ENCODE data around the gene ADTRP. TPM values are rescaled to one million over a fixed set of nuclear protein-coding genes. Genes with fewer than 3 reads are reported as not detected.
A peak's percentile ranks its signal among the peaks of the same experiment; 100 is the strongest.

ADTRP gene
- total RNA-seq, 4 donors from 2014 or later: not detected

DNA sequence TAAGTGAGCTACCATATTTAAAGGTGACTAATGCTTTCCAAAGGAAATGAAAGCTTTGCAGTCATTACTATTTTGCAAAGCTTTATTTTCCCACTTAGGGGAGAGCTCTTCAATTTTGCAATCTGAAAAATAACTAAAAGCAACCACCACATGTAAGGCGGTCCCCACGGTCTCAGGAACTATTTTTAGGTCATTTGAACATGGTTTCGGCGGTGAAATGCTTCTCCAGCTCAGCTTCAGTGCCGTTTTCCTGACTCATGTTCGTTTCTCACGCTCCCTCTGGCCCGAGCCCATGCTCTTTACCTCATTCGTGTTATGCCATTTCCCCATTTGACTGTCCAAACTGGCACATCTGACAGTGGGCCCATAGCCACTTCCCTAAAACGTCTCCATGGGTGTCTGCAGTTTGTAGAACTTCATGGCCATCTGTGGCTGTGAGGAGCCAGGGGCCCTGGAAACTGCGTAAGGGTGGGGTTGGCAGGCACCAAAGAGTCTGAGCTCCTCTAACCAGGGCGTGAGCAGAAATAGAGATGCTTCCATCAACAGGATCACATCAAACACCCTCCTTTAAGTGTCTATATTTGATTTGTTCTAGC is 46.5 kb downstream of the ADTRP start:
- peak overlapping the region in 3 of 4 donors; percentile 45 to 73 (median 70) for H3K27ac ChIP-seq
- TF ChIP-seq POLR2A (IDR thresholded peaks at IDR 0.05) (no peak), EP300 (IDR thresholded peaks at IDR 0.05) (peak; percentile 79 to 94)
- H3K4me3 ChIP-seq: no peak overlapping the region
- H3K9me3 ChIP-seq: no peaks in the 10 kb centered on the region
- no peaks in the 10 kb centered on the region for H3K36me3 ChIP-seq
- 42 to 52% methylated on average over 12 of the region's 12 CpGs for WGBS, 2 donors
- peak; percentile 60 to 81 for DNase-seq (ENCODE audit: low spot score in 2 of 2)
- H3K27me3 ChIP-seq: no peaks in the 10 kb centered on the region
- H3K4me1 ChIP-seq: peaks cover 0 to 21% (median 12%) of the 10 kb centered on the region in 4 donors

- WGBS, 2 donors: 26 to 33% methylated on average over 3 of the region's 3 CpGs
- no peaks in the 10 kb centered on the region for H3K9me3 ChIP-seq
- no peak overlapping the region for H3K4me3 ChIP-seq
- H3K36me3 ChIP-seq: no peaks in the 10 kb centered on the region
- peaks cover 0 to 21% (median 12%) of the 10 kb centered on the region in 4 donors for H3K4me1 ChIP-seq
- peak overlapping the region in 3 of 4 donors; percentile 45 to 73 (median 70) for H3K27ac ChIP-seq
- TF ChIP-seq EP300 (IDR thresholded peaks at IDR 0.05) (no peak), POLR2A (IDR thresholded peaks at IDR 0.05) (no peak), CTCF (IDR thresholded peaks at IDR 0.05) (no peak)
- no peak for DNase-seq (ENCODE audit: low spot score in 2 of 2)
- no peaks in the 10 kb centered on the region for H3K27me3 ChIP-seq
Measured at GRCh38 chr6:11731423-11731822, 47.2 kb downstream of the ADTRP start.

DNA sequence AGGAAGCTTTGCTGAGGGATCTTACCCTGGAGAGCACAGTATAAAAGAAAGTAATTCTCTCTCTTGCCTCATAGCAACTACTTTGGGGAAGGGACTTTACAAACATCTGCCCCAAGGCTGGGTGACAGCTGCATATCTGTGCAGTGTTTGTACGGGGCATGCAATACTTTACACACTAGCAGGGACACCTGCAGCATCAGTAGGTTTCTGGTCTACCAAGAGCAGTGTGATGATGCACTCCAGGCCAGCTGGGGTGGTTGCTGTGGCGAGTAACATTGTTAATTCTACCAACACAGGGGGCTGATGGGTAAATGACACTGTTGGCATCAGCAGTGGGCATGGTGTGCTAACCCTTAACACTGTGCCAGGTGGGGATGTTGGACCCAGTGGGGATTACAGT is 48.0 kb downstream of the ADTRP start:
- TF ChIP-seq CTCF (IDR thresholded peaks at IDR 0.05): no peak
- no peak for TF ChIP-seq POLR2A (IDR thresholded peaks at IDR 0.05)
- TF ChIP-seq EP300 (IDR thresholded peaks at IDR 0.05): no peak
- no peaks in the 10 kb centered on the region for H3K9me3 ChIP-seq
- H3K4me1 ChIP-seq: peaks cover 0 to 21% (median 12%) of the 10 kb centered on the region in 4 donors
- no peak overlapping the region for H3K27ac ChIP-seq
- WGBS, 2 donors: 89 to 100% methylated on average over 2 of the region's 2 CpGs
- no peaks in the 10 kb centered on the region for H3K36me3 ChIP-seq
- no peak for DNase-seq (ENCODE audit: low spot score in 2 of 2)
- no peak overlapping the region for H3K4me3 ChIP-seq
- no peaks in the 10 kb centered on the region for H3K27me3 ChIP-seq

GRCh38 chr6:11729076-11729475 is 49.5 kb downstream of the ADTRP start:
- no peak overlapping the region for H3K27ac ChIP-seq
- DNase-seq (ENCODE audit: low spot score in 2 of 2): no peak
- no peak overlapping the region for H3K4me3 ChIP-seq
- H3K9me3 ChIP-seq: no peaks in the 10 kb centered on the region
- no peaks in the 10 kb centered on the region for H3K36me3 ChIP-seq
- H3K4me1 ChIP-seq: peaks cover 0 to 21% (median 12%) of the 10 kb centered on the region in 4 donors
- 80 to 84% methylated on average over 8 of the region's 8 CpGs for WGBS, 2 donors
- no peaks in the 10 kb centered on the region for H3K27me3 ChIP-seq
- TF ChIP-seq EP300 (IDR thresholded peaks at IDR 0.05) (no peak), CTCF (IDR thresholded peaks at IDR 0.05) (no peak), POLR2A (IDR thresholded peaks at IDR 0.05) (no peak)

DNA sequence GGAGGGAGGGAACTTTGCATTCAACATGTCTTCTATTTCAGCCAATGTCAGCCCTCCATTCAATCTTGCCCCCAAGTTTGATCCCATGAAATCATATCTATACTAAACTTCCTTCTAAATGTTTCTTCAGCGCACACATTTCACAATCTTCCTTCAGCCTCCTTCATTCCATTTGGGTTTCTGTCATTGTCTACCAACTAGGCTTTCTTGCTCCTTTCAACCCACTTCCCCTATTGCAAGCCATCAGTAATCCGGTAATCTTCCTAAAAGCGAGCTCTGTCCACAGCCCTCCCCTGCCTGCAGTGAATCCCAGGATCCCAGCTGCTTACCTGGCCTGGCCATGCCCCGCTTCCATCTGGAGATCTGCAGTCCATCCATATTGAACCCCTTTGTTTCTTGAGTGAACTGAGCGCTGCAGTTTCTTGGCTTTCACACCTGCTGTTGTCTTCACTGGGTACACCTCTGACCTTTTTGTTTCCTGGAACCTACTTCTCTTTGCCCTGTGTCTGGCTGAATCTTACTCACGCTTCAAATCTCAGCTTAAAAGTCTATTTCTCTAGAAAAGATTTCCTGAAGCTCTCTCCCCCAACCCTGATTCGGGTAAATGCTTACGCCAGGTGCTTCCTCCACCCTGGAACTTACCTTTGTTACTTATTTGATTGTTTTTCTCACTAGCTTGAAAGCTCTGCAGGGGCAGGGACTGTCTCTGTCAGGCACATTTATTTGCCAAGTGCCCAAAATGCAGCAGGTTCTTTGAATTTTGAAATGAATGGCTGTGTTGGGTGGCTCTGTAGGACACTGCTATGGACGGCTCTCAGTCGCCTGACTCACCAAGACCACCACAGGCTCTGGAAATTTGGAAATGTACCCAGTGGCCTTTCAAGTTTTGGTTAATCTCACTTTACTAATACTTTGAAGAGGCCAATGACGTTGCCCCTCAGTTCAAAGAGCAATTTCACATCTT is 50.3 kb downstream of the ADTRP start:
- DNase-seq (ENCODE audit: low spot score in 2 of 2): no peak
- 83 to 84% methylated on average over 11 of the region's 11 CpGs for WGBS, 2 donors
- no peak overlapping the region for H3K27ac ChIP-seq

More for the DNA sequence above, 50.3 kb downstream of the ADTRP start:
- no peak for TF ChIP-seq POLR2A (IDR thresholded peaks at IDR 0.05)
- no peak for TF ChIP-seq EP300 (IDR thresholded peaks at IDR 0.05)
- TF ChIP-seq CTCF (IDR thresholded peaks at IDR 0.05): no peak
- peaks cover 0 to 21% (median 12%) of the 10 kb centered on the region in 4 donors for H3K4me1 ChIP-seq
- no peak overlapping the region for H3K4me3 ChIP-seq
- no peaks in the 10 kb centered on the region for H3K36me3 ChIP-seq
- no peaks in the 10 kb centered on the region for H3K27me3 ChIP-seq
- H3K9me3 ChIP-seq: no peaks in the 10 kb centered on the region

Measured in tibial nerve (tissue), 4 donors.